Tongue (tissue), 2 donors: ENCODE data around the gene GRB7. TPM values are rescaled to one million over a fixed set of nuclear protein-coding genes. Genes with fewer than 3 reads are reported as not detected.
"Not testable (repeated sequence)": the region's sequence is repeated elsewhere in the genome, so short reads cannot be mapped to it uniquely, and the experiment has no call there.

Source experiments
- DNase-seq: peaks from one replicate; pipeline ENCODE4 v3.0.0-alpha.2; 2015
- total RNA-seq: library from RNA; depleted of rRNA; stranded (reverse); fragments of >200 nt; gene quantifications from one replicate; pipeline ENCODE4 v1.2.3, GENCODE V29; 2014

Gene GRB7
- total RNA-seq, 1 donor from 2014 or later: 11.4 TPM

- no peak for DNase-seq
Observed at GRCh38 chr17:39736319-39737165, 1.2 kb upstream of the GRB7 start.

GRCh38 chr17:39737206-39737759 is 455 bp upstream of the GRB7 start:
- DNase-seq: no peak

GRCh38 chr17:39738568-39738901 is 797 bp downstream of the GRB7 start:
- no peak for DNase-seq

GRCh38 chr17:39738983-39739884 is 1.5 kb downstream of the GRB7 start:
- DNase-seq: peak; percentile 61

GRCh38 chr17:39739885-39740356 is 2.2 kb downstream of the GRB7 start:
- no peak for DNase-seq

- DNase-seq: no peak
Observed at GRCh38 chr17:39740357-39741111, 2.8 kb downstream of the GRB7 start.

- DNase-seq: no peak
Observed at GRCh38 chr17:39742126-39742855, 4.6 kb downstream of the GRB7 start.

DNA sequence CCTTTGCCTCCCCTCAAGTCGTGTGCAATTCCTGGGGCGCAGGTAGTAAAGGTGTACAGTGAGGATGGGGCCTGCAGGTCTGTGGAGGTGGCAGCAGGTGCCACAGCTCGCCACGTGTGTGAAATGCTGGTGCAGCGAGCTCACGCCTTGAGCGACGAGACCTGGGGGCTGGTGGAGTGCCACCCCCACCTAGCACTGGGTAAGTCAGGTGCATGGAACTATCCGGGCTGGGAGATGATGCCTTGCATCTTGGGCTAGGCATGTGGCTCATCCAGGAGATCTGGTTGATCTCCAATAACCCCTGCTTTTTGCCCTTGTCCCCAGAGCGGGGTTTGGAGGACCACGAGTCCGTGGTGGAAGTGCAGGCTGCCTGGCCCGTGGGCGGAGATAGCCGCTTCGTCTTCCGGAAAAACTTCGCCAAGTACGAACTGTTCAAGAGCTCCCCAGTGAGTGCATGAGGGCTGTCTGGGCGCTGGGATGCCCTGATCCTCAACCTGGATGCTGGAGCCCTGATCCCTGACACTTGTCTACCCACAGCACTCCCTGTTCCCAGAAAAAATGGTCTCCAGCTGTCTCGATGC is 5.2 kb downstream of the GRB7 start:
- DNase-seq: no peak

DNA sequence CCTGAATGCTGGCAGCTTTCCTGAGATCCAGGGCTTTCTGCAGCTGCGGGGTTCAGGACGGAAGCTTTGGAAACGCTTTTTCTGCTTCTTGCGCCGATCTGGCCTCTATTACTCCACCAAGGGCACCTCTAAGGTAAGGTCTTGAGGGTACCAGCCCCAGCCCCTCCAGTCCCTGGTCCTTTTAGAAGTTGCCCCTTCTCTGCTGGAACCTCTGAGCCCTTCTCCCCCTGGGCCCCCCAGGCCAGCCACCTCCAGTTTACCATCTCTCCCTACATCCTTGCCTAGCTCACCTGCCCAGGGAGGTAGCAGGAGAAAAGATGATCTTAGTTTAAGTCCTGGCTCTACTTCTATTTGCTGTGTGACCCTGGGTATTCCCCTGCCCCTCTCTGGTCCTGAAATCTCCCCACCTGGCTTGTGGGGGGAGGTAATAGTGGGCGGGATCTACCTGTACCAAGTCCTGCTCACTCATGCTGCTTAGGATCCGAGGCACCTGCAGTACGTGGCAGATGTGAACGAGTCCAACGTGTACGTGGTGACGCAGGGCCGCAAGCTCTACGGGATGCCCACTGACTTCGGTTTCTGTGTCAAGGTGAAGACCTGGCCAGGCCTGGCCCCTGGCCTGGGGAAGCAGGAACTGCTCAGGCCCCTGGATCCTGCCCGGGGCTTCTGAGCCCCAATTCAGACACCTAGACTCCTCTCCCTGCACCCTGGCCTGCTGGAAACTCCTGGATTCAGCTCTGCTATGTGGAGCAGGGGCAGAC is 6.5 kb downstream of the GRB7 start:
- DNase-seq: no peak

GRCh38 chr17:39744836-39745215 is 7.1 kb downstream of the GRB7 start:
- DNase-seq: no peak

DNA sequence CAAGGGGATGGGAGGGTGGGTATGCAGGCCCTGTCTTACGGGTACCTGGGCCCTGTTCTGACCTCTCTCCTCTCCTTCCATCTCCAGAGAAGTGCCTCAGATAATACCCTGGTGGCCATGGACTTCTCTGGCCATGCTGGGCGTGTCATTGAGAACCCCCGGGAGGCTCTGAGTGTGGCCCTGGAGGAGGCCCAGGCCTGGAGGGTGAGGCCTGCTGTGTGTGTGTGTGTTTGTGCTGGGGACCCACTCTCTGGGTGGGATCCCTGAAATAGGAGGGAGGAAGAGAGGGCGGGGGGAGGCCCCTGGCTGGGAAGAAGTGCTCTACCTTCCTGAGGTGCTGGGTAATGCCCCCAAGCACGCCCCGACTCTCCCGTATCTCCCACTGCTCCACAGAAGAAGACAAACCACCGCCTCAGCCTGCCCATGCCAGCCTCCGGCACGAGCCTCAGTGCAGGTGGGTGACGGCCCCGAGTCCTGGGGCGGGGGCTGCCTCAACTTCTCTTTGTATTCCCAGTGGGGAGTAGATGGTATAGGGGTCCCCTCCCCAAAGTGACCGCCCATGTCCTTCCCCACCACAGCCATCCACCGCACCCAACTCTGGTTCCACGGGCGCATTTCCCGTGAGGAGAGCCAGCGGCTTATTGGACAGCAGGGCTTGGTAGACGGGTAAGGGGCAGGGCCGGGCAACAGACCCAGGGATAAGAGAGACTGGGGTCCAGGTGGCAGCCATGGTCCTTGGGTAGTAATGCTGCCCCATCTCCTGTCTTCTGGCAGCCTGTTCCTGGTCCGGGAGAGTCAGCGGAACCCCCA is 7.8 kb downstream of the GRB7 start:
- DNase-seq: no peak

DNA sequence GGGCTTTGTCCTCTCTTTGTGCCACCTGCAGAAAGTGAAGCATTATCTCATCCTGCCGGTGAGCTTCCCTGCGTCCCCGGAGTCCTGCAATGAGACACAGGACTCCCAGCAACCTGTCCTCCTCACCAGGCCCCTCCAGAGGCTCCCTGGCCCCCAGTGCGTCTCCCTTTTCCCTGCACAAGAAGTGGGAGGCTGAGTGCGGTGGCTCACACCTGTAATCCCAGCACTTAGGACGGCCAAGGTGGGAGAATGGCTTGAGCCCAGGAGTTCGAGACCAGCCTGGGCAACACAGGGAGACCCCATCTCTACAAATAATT is 8.4 kb downstream of the GRB7 start:
- no peak for DNase-seq

- no peak for DNase-seq
Observed at GRCh38 chr17:39747745-39748144, 10.0 kb downstream of the GRB7 start.

DNA sequence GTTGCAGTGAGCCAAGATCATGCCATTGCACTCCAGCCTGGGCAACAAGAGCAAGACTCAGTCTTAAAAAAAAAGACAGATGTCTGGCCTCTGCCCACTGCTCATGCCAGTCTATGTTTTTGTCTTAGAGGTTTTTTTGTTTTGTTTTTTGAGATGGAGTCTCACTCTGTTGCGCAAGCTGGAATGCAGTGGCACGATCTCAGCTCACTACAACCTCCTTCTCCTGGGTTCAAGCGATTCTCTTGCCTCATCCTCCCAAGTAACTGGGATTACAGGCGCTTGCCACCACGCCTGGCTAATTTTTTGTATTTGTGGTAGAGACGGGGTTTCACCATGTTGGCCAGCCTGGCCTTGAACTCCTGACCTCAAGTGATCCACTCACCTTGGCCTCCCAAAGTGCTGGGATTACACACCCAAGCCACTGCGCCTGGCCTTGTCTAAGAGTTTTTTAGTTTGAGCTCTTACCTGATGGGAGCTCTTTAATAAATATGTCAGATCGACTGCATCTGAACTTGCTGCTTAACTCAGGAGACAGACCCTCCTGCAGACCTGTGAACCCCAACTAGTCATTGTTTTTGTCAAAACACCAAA is 10.8 kb downstream of the GRB7 start:
- not testable (repeated sequence) for DNase-seq

DNA sequence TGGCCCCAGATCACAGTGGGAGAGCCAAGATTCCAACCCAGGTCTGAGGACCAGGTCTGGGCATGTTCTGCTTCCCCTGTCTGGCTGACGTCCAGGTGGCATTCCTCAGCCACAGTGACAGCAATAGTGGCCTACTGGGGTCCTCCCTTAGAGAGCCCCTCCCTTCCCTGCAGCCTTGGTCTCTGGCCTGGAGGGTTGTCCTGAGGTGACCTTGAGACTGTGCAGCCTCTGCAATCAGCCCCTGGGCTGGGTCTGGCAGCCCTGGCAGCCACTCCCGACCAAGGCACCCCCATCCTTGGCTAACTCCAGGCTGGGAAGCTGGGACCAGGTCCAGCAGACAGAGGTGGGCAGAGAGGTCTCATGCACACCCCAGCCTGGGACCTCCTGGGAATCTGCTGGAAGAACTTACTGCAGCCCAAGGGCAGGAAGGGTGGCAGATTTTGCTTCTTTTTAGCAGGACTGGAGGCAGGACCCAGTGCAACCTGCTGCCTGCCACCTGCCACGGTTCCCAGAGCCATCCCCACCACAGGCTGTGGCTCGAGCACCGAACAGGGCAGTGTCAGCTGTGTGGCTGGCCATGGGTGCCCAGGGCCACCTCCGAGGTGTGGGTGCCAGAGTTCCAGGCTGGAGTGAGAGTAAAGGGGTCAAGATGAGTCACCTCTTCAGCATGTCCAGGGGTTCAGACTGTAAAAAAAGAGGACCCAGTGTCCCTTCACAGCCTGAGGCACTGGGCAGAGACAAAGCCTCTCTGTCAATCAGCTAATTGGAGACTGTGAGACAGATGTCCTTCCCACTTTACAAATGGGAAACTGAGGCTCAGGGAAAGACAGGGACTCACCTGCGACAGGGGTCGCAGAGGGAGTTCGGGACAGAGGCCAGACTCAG is 12.6 kb downstream of the GRB7 start:
- no peak for DNase-seq

- no peak for DNase-seq
Observed at GRCh38 chr17:39751016-39751543, 13.3 kb downstream of the GRB7 start.

DNA sequence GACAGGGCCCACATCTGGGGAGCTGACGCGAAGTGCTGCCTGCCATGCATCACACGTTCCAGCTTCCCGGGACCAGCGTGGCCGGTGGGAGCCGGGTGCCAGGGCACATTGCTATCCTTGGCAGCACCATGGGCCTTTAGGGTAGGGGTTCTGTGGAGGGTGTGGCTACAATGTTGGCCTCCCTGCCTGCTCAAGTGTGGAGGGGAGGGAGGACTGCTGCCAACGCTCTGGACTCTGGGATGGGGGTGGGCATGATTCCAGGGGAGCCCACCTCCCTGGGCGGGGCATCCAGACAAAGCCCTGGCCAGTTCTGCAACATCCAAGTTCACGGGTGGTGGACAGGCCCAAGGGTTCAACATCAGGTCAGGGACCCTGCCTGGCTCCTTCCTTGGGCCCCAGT is 13.9 kb downstream of the GRB7 start:
- DNase-seq: no peak
